ENCODE measurements around the gene IL2RA. TPM values are rescaled to one million over a fixed set of nuclear protein-coding genes. Genes with fewer than 3 reads are reported as not detected.

Gene IL2RA
- total RNA-seq, 2 donors from 2014 or later = 1.7 to 2.4 TPM

- H3K36me3 ChIP-seq = no peaks in the 10 kb centered on the region
- no peaks in the 10 kb centered on the region for H3K27me3 ChIP-seq
- intact Hi-C loops (cut with DNase I) = no loop called here
- no peaks in the 10 kb centered on the region for H3K9me3 ChIP-seq
- no peaks in the 10 kb centered on the region for H3K4me1 ChIP-seq
- H3K9ac ChIP-seq (ENCODE audit: low read depth in 2 of 2, low read length in 2 of 2) = no peak overlapping the region
- H3K4me3 ChIP-seq = no peak overlapping the region
- DNase-seq = no peak
- no peak overlapping the region for H3K27ac ChIP-seq
- TF ChIP-seq CTCF (IDR thresholded peaks at IDR 0.05) = no peak
Observed at GRCh38 chr10:6095810-6096570, 33.8 kb upstream of the IL2RA start.

GRCh38 chr10:6092731-6093130 lies 30.6 kb upstream of the IL2RA start:
- DNase-seq = no peak
- no peak for TF ChIP-seq CTCF (IDR thresholded peaks at IDR 0.05)
- Histone ChIP-seq H3K9me3 (no peaks in the 10 kb centered on the region), H3K27ac (no peak overlapping the region), H3K4me3 (no peak overlapping the region), H3K36me3 (no peaks in the 10 kb centered on the region), H3K9ac (ENCODE audit: low read depth in 2 of 2, low read length in 2 of 2) (no peak overlapping the region), H3K4me1 (no peaks in the 10 kb centered on the region), H3K27me3 (no peaks in the 10 kb centered on the region)
- intact Hi-C loops (cut with DNase I) = no loop called here

GRCh38 chr10:6091630-6092029 lies 29.5 kb upstream of the IL2RA start:
- DNase-seq = no peak
- no peaks in the 10 kb centered on the region for H3K27me3 ChIP-seq
- no peaks in the 10 kb centered on the region for H3K9me3 ChIP-seq
- H3K4me3 ChIP-seq = no peak overlapping the region
- H3K4me1 ChIP-seq = no peaks in the 10 kb centered on the region
- intact Hi-C loops (cut with DNase I) = no loop called here
- TF ChIP-seq CTCF (IDR thresholded peaks at IDR 0.05) = no peak
- H3K9ac ChIP-seq (ENCODE audit: low read depth in 2 of 2, low read length in 2 of 2) = no peak overlapping the region
- no peak overlapping the region for H3K27ac ChIP-seq
- H3K36me3 ChIP-seq = no peaks in the 10 kb centered on the region

GRCh38 chr10:6089334-6090219 lies 27.4 kb upstream of the IL2RA start:
- DNase-seq = peak; percentile 32
- no peaks in the 10 kb centered on the region for H3K36me3 ChIP-seq
- no peaks in the 10 kb centered on the region for H3K9me3 ChIP-seq
- no peaks in the 10 kb centered on the region for H3K4me1 ChIP-seq
- H3K27me3 ChIP-seq = no peaks in the 10 kb centered on the region
- H3K4me3 ChIP-seq = peak overlapping the region; percentile 82
- H3K9ac ChIP-seq (ENCODE audit: low read depth in 2 of 2, low read length in 2 of 2) = peak overlapping the region; percentile 67 to 95
- H3K27ac ChIP-seq = peak overlapping the region; percentile 69
- intact Hi-C loops (cut with DNase I) = loop anchor here (5.0 to 10.0 kb wide), 2 partner anchors 72 to 145 kb away; no protein-coding TSS in a partner anchor
- TF ChIP-seq CTCF (IDR thresholded peaks at IDR 0.05) = no peak

- H3K36me3 ChIP-seq = no peaks in the 10 kb centered on the region
- no peaks in the 10 kb centered on the region for H3K27me3 ChIP-seq
- peak within 1 kb of the TSS; percentile 67 to 95 for H3K9ac ChIP-seq (ENCODE audit: low read depth in 2 of 2, low read length in 2 of 2)
- TF ChIP-seq CTCF (IDR thresholded peaks at IDR 0.05) = peak; percentile 99
- H3K4me3 ChIP-seq = peak within 1 kb of the TSS; percentile 82
- no peaks in the 10 kb centered on the region for H3K9me3 ChIP-seq
- intact Hi-C loops (cut with DNase I) = loop anchor here (5.0 to 10.0 kb wide), 2 partner anchors 72 to 144 kb away; no protein-coding TSS in a partner anchor
- peak within 1 kb of the TSS; percentile 69 for H3K27ac ChIP-seq
- DNase-seq = peak; percentile 96
- no peaks in the 10 kb centered on the region for H3K4me1 ChIP-seq
Observed at GRCh38 chr10:6088721-6089333, 26.7 kb upstream of the IL2RA start, which contains the start of gene RBM17. RBM17 (plus strand) TSS chr10:6089034; CDS start chr10:6097066, 8,032 bp downstream.
